ENCODE results near the gene ZSCAN5B.
A peak's percentile ranks its signal among the peaks of the same experiment; 100 is the strongest.
"Not testable (repeated sequence)": the region's sequence is repeated elsewhere in the genome, so short reads cannot be mapped to it uniquely, and the experiment has no call there.

ZSCAN5B gene

DNA sequence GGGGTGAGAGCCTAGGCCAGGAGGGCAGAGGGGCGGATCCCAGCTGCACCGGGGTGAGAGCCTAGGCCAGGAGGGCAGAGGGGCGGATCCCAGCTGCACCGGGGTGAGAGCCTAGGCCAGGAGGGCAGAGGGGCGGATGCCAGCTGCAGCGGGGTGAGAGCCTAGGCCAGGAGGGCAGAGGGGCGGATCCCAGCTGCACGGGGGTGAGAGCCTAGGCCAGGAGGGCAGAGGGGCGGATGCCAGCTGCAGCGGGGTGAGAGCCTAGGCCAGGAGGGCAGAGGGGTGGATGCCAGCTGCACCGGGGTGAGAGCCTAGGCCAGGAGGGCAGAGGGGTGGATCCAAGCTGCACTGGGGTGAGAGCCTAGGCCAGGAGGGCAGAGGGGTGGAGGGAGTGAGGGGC lies 21.3 kb downstream of the ZSCAN5B start:
- not testable (repeated sequence) for DNase-seq (ENCODE audit: low spot score)

DNA sequence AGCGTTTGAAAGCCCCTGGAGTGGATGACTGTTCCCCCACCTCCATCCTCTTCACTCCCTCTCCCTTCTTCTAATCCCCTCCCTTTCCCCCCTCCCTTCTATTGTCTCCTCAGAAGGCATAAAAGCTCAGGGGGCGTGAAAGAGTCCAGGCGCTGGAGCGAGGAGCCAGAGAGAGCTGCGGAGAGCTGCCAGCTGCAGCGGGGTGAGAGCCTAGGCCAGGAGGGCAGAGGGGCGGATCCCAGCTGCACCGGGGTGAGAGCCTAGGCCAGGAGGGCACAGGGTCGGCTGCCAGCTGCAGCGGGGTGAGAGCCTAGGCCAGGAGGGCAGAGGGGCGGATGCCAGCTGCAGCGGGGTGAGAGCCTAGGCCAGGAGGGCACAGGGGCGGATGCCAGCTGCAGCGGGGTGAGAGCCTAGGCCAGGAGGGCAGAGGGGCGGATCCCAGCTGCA lies 21.7 kb downstream of the ZSCAN5B start, which contains the start of gene GALP:
GALP (plus strand) TSS at position 148 of the 447 bp plus-strand sequence. CDS start 1,101 bp downstream, outside the sequence.
- not testable (repeated sequence) for DNase-seq (ENCODE audit: low spot score)

DNA sequence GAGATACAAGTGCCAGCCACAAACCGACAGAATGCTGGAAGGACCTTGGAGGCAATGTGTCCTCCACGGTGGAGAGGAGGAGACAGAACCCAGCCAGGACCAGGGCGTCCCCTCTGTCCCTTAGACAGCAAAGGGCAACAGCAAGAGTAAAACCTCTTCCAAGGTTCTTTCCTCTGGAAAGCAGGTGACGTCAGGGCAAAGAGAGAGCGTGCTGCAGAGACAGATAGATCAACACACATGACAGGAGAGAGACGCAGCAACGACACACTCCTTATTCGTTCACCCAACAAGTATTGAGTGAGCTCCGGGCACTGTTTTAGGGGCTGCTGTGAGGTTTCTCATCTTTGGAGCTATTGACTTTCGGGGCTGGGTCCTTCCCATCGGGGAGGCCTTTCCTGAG lies 23.0 kb downstream of the ZSCAN5B start:
- no peak for DNase-seq (ENCODE audit: low spot score)

DNA sequence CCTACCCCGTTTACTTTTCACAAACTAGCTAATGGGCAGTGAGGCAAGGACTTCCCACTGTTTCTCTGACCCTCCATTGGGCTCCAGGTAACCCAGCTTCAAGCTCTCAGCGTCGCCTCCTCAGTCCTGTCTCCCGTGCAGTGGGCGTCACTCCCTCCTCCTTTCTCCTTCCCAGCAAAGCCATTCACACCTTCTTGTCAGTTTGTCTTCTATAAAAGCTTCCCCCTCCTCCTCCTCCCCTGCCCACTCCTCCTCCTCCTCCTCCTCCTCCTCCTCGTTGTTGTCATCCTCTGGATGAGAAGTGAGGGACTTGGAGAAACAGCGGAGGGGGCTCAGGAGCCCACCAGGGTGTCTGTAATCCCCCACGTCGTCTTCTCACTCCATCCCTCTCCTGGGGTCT lies 23.5 kb downstream of the ZSCAN5B start:
- DNase-seq (ENCODE audit: low spot score) = no peak

DNA sequence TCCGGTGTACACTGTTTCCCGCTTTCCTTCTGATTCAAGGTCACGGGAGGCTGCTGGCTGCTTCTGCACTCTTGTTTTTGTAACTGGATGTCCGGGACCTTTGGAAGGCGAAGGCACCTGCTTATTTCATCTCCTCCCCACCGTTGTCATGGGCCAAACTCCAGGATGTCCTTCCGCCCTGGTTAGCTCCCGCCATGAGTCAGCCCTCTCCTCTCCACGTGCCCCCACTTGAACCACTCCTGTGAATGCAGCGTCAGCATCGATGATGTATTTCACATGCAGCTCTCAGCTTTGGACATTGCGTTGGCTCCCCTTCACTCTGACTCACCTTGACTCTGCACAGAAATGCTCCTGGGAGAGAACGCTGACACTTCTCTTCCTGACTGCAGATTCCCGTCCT lies 27.3 kb downstream of the ZSCAN5B start:
- no peak for DNase-seq (ENCODE audit: low spot score)

DNA sequence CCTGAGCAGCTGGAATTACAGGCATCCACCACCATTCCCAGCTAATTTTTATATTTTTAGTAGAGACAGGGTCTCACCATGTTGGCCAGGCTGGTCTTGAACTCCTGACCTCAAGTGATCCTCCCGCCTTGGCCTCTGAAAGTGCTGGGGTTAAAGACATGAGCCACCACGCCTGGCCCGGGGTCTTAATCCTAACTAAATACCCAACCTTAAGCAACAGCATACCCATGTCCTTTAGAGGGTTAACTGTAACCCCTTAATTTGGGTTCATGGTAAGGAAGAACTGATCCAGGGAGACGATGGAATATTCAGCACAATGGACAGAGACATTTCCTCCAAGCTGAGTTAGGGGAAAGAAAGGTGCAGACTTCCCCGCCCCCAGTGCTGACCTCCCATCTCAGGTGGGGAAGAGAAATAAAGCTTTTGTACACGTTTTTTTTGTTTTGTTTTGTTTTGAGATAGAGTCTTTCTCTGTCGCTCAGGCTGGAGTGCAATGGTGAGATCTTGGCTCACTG lies 30.5 kb downstream of the ZSCAN5B start:
- DNase-seq (ENCODE audit: low spot score) = peak; percentile 77

DNA sequence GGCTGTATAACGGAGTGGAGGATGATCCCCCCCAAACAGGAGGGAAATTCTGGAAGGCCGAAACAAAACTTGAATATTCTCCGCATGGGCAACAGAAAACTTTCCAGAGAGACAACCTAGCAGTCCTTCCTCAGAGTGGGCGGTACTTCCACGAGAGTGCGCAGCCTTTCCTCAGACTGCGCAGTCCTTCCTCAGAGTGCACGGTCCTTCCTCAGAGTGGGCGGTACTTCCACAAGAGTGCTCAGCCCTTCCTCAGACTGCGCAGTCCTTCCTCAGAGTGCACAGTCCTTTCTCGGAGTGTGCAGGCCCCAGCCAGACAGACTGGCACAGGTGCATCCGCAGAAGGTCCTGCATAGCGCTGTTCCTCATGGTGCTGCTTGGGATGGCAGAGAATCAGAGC lies 34.5 kb downstream of the ZSCAN5B start:
- no peak for DNase-seq (ENCODE audit: low spot score)

DNA sequence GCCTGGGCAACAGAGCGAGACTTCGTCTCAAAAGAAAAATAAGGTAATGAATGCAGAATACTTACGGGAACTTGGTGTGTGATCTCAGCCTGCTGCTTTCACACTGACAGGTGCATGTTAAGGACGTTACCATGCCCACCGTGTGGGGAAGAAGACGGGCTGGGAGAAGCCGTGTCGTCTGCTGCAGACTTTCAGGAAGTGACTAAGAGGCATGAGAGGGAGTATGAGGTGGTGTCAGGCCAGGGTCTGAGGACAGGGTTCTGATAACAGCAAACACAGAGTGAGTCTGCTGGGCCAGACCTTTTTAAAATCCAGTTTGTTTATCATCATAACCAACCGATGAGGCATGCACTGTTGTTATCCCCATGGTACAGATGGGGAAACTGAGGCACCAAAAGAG lies 35.3 kb downstream of the ZSCAN5B start:
- no peak for DNase-seq (ENCODE audit: low spot score)

DNA sequence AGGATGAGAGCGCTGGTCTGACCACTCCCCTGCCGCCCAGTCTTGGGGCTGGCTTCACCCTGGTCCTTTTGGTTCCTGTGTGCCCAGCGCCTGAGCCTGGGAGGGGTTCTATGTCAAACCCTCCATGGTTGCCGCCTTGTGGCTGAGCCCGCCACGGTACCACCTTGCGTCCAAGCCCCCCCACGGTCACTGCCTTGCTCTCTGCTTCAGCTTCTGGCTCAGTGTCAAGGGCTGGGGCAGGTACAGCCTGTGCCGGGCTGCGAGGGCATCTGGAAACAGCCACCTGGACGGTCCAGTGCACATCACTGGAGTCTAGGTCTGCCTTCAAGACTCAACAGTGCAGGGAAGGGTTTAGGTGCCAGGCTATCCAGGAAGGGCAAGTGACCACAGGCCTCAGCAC lies 36.0 kb downstream of the ZSCAN5B start:
- no peak for DNase-seq (ENCODE audit: low spot score)

DNA sequence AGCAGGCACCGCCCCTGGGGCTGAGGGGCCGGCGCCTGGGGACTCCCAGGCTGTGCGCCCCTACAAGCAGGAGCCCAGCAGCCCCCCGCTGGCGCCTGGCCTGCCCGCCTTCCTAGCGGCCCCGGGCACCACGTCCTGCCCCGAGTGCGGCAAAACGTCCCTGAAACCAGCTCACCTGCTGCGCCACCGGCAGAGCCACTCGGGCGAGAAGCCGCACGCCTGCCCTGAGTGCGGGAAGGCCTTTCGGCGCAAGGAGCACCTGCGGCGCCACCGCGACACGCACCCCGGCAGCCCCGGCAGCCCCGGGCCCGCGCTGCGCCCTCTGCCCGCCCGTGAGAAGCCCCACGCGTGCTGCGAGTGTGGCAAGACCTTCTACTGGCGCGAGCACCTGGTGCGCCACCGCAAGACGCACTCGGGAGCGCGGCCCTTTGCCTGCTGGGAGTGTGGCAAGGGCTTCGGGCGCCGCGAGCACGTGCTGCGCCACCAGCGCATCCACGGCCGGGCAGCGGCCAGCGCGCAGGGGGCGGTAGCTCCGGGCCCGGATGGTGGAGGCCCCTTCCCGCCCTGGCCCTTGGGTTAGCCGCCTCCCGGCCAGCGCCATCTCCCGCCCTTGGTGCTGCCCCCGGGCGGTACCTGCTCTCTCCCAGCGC lies 37.8 kb downstream of the ZSCAN5B start:
- DNase-seq (ENCODE audit: low spot score) = no peak

DNA sequence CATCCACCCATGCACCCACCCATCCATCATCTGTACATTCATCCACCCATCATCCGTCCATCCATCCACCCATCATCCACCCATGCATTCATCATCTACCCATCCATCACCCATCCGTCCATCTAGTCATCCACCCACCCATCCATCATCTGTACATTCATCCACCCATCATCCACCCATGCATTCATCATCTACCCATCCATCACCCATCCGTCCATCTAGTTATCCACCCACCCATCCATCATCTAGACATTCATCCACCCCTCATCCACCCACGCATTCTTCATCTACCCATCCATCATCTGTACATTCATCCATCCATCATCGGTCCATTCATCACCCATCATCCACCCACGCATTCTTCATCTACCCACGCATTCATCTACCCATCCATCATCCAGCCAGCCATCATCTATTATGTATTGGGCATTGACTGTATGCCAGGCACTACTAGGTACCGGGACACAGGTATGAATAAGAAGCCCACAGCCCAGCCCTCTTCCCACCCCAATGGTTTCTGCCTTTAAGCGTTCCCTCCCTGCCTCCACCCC lies 38.5 kb downstream of the ZSCAN5B start:
- no peak for DNase-seq (ENCODE audit: low spot score)

DNA sequence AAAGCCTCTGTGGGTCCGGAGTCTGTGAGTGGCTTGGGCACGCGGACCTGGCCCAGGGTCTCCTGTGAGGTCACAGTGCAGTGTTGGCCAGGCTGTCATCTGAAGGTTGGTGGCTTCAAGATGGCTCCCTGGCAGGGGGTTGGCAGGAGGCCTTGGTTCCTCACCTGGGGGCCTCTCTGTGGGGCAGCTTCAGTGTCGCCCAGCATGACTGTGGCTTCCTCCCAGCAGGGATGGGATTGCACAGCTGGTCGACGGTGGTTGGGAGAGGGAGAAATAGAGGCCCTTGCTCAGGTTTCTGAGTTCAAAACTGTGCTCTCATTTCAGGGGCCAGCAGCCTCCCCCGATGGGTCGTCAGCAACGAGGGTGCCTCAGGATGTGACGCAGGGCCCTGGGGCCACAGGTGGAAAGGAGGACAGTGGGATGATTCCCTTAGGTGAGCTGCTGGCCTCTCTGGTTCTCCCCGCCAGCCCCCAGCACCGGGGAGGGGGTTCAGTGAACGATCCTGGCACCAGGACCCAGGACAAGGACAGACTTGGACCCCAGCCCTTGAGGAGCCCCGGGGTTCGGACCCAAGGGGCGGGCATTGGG lies 39.3 kb downstream of the ZSCAN5B start:
- DNase-seq (ENCODE audit: low spot score) = no peak

DNA sequence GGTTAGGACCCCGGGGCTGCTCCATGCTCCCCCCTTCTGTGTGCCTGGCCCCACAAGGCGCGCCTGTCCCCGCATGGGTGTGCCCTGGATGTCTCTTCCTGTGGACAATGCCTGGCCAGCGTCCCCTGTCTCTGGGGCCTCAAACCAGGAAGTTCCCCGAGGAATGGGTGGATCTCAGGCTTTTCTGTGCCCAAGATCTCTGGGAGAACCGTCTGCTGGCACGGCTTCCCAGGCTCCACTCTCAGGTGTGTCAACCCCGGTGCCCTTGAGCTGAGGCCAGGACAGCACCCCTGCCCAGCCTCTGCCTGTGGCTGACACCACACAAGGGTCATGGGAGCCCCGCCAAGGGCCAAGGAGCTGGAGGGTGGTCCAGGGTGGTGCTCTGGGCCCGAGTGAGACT lies 40.8 kb downstream of the ZSCAN5B start:
- no peak for DNase-seq (ENCODE audit: low spot score)

DNA sequence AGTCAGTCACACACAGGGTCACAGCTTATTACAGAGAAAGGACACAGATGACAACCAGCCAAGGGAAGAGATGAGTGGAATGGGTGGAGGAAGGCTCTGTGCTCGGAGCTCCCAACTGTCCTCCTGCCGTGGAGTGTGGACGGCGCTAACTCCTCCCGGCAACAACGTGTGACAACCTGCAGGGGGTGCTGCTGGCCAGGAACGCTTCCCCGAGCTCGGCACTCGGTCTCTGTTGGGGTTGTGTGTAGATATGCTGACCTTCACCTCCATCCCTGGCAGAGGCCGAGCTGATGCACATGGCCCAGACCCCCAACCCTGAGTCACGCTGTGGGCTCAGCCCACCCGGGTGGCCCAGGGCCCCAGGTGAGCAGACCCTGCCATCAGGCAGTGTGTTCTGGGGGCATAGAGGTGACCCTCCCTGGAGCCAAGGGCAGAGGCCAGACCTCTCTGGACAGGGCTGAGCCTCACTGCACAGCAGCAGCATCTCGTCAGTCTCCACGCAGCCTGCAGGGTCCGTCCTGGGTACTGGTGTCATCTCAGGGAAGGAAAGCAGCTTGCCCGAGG lies 42.4 kb downstream of the ZSCAN5B start:
- peak; percentile 71 for DNase-seq (ENCODE audit: low spot score)

DNA sequence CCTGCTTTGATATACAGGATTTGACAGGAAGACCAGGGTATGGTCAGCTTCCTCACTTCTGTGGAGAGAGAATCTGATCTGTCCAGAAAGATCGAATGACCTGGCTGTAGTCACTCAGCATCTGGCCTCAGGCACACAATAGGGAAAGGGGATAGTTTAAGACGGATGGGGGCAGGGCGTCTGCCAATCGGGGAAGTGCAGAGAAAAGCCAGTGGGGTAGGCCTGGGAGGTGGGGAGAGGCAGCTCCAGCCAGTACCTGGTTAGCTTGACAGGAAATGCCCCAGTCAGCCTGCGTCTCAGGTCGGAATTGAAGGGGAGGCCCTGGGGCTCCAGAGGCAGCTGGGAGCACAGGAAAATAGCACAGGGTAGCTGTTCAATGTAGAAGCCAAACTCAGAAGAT lies 44.1 kb downstream of the ZSCAN5B start:
- no peak for DNase-seq (ENCODE audit: low spot score)

DNA sequence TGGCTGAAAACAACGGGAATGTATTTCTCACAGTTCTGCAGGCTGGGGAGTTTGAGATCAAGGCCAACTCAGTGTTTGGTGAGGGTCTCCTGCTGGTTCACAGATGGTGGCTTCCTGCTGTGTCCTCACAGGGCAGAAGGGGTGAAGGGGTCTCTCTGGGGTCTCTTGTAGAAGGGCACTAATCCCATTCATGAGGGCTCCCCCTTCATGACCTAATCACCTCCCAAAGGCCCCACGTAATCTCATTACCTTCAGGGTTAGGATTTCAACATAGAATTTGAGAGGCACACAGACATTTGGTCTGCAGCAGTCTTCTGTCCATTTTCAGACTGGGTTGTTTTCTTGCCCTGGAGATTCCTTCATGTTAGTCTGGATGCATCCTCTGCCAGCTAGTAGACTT lies 44.9 kb downstream of the ZSCAN5B start:
- no peak for DNase-seq (ENCODE audit: low spot score)

DNA sequence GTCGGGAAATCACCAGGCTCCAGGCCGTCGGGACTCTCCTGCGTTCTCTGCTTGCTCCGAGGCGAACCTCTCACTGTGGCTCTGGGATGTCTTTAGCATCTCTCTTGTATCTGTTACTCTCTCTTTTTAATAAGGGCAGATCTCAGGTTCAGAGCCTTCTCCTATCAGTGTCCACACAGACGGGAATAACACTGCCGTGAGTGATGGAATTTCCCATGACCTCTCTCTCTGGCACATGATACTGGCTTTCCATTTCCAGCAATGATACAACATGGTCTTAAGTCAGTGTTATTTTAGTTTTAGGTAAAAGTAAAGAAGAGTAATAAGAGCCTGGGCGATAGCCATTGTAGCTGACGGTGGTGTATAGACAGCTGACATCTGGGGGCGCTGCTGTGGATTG lies 47.2 kb downstream of the ZSCAN5B start:
- DNase-seq (ENCODE audit: low spot score) = no peak

DNA sequence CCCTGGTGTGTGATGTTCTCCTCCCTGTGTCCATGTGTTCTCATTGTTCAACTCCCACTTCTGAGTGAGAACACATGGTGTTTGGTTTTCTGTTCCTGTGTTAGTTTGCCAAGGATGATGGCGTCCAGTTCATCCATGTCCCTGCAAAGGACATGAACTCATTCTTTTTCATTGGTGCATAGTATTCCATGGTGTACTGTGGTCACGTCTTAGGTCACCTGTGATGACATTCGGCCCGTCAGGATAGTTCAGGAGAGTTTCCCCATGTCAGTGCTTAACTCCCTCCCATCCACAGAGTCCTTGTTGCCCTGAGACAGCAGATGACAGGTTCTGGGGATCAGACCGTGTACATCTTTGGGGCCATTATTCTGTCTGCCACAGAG lies 47.9 kb downstream of the ZSCAN5B start:
- no peak for DNase-seq (ENCODE audit: low spot score)

DNA sequence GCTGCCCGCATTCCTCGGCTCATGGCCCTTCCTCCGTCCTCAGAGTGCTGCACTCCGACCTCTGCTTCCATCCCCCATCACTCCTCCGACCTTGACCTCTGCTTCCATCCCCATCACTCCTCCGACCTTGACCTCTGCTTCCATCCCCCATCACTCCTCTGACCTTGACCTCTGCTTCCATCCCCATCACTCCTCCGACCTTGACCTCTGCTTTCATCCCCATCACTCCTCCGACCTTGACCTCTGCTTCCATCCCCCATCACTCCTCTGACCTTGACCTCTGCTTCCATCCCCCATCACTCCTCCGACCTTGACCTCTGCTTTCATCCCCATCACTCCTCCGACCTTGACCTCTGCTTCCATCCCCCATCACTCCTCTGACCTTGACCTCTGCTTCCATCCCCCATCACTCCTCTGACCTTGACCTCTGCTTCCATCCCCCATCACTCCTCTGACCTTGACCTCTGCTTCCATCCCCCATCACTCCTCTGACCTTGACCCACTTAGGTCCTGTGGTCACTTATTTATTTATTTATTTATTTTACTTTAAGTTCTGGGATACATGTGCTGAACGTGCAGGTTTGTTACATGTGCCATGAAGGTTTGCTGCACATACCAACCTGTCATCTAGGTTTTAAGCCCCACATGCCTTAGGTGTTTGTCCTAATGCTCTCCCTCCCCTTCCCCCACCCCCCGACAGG lies 48.5 kb downstream of the ZSCAN5B start:
- not testable (repeated sequence) for DNase-seq (ENCODE audit: low spot score)

DNA sequence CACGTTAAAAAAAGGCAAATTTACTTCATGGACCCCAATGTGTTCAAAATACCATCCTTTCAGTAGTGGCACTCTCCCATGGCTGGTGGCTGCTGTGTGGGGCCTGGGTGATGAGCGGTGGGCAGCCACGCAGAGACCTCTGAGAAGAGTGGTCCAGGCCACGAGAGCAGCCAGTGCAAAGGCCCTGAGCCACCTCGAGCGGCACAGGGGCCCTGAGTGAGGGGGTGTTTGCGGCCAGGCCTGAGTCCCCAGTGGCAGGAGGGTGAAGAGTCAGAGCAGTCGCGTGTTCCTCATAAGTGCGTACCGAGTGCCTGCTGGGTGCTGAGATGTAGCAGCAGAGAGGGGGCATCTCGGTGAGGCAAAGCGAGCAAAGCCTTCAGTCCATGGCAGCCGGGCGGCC lies 49.5 kb downstream of the ZSCAN5B start:
- no peak for DNase-seq (ENCODE audit: low spot score)

DNA sequence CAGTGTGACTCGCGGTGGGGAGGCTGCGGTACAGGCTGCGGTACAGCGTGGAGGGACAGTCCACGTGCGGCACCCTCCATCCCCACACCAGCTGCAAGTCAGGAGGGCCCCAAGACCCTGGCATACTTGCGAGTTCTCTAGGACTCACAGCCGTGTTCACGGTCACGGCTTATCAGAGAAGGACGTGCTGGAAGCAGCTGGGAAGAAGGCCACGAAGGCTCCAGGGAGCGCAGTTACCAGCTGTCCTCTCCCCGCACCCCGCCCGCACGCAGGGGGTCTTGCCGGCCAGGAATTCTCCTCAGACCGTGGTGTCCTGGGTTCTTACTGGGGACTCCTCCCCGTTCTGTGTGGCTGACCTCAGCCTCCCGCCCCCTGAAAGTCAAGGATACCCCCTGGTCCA lies 50.3 kb downstream of the ZSCAN5B start:
- DNase-seq (ENCODE audit: low spot score) = no peak

DNA sequence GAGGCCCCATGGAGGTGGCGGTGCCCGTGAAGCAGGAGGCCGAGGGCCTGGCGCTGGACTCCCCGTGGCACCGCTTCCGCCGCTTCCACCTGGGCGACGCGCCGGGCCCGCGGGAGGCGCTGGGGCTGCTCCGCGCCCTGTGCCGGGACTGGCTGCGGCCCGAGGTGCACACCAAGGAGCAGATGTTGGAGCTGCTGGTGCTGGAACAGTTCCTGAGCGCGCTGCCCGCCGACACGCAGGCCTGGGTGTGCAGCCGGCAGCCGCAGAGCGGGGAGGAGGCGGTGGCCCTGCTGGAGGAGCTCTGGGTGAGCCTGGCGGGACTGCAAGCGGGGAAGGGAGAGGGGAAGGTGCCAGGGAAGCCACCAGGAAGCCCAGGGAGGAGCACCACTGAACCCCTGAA lies 50.7 kb downstream of the ZSCAN5B start:
- no peak for DNase-seq (ENCODE audit: low spot score)

DNA sequence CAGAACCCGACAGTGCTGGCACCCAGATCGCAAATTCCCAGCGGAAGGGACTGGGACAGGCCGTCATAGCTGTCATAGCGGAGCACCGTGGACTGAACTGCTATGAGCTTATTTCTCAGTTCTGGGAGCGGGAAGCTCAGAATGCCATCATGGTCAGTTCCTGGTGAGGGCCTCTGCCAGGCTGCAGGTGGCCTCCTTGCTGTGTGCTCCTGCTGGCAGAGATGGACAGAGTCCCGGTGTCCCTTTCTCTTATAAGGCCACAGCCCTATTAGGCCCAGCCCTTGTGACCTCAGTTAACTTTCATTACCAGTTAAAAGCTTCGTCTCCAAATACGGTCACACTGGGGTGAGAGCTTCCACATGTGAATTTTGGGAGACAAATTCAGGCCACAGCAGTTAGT lies 51.9 kb downstream of the ZSCAN5B start:
- no peak for DNase-seq (ENCODE audit: low spot score)

All from HuH-7 (cell line).